PC-9 (cell line): ENCODE data around the gene SGMS1. TPM values are rescaled to one million over a fixed set of nuclear protein-coding genes. Genes with fewer than 3 reads are reported as not detected.

Experiments used
- BruUV-seq: library from RNA; stranded (reverse); fragments of 400-500 nt; replicated peaks from 2 replicates; lab custom pipeline; 2021; lab: Mats Ljungman, UMichigan
- CTCF ChIA-PET: fragments of 300-600 bp; sonication (Branson Sonifier 250); formaldehyde crosslinking; loops from one replicate; lab custom pipeline; 2022; ENCODE audit warnings: antibody characterized with exemption; lab: Charles Lee
- POLR2A ChIA-PET: fragments of 300-600 bp; sonication (Branson Sonifier 250); formaldehyde crosslinking; loops from one replicate; lab custom pipeline; 2022; ENCODE audit warnings: antibody characterized with exemption; ENCODE audit not compliant: unreplicated experiment; lab: Charles Lee
- DNase-seq, 2 experiments: peaks; one replicate each; pipeline versions ENCODE4 v3.0.0 to v3.0.0-alpha.2; 2015 to 2022; ENCODE audit warnings: mixed read lengths in 1 of 2
- H2AFZ ChIP-seq: fragments of 200-600 bp; sonication (generic); 2 replicates; pipeline ENCODE4 v1.8.1; 2017; ENCODE audit warnings: antibody characterized with exemption
- H3F3A ChIP-seq: fragments of 200-600 bp; sonication (generic); 2 replicates; pipeline ENCODE4 v1.8.1; 2017; ENCODE audit warnings: antibody characterized with exemption, mild to moderate bottlenecking, low read depth; ENCODE audit not compliant: insufficient read depth
- H3K27ac ChIP-seq: fragments of 200-600 bp; sonication (generic); 2 replicates; pipeline ENCODE4 v1.6.1; 2016; ENCODE audit warnings: mixed run types
- H3K27me3 ChIP-seq: fragments of 200-600 bp; sonication (generic); 2 replicates; pipeline ENCODE4 v1.6.1; 2016; ENCODE audit warnings: low read depth, mixed run types; ENCODE audit not compliant: insufficient read depth
- H3K36me3 ChIP-seq: fragments of 200-600 bp; sonication (generic); 2 replicates; pipeline ENCODE4 v1.6.1; 2016; ENCODE audit warnings: low read depth, mixed run types
- H3K4me1 ChIP-seq: fragments of 200-600 bp; sonication (generic); replicated peaks from 2 replicates; pipeline ENCODE4 v1.6.1; 2016; ENCODE audit warnings: mixed run types; ENCODE audit not compliant: insufficient read depth
- H3K4me2 ChIP-seq: fragments of 200-600 bp; sonication (generic); 2 replicates; pipeline ENCODE4 v1.6.1; 2017; ENCODE audit warnings: mixed run types
- H3K4me3 ChIP-seq: fragments of 200-600 bp; sonication (generic); 2 replicates; pipeline ENCODE4 v1.6.1; 2016; ENCODE audit warnings: mixed run types
- H3K79me2 ChIP-seq: fragments of 200-600 bp; sonication (generic); 2 replicates; pipeline ENCODE4 v1.6.1; 2017; ENCODE audit warnings: low read depth, mixed run types
- H3K9me2 ChIP-seq: fragments of 200-600 bp; sonication (generic); 2 replicates; pipeline ENCODE4 v1.8.1; 2017; ENCODE audit warnings: mild to moderate bottlenecking; ENCODE audit not compliant: insufficient read depth
- H3K9me3 ChIP-seq: fragments of 200-600 bp; sonication (generic); 2 replicates; pipeline ENCODE4 v1.8.1; 2016; ENCODE audit warnings: low read depth; ENCODE audit not compliant: insufficient read depth
- H4K20me1 ChIP-seq: fragments of 200-600 bp; sonication (generic); 2 replicates; pipeline ENCODE4 v1.8.1; 2017; ENCODE audit not compliant: insufficient read depth
- CTCF ChIP-seq: fragments of 200-600 bp; sonication (generic); conservative IDR thresholded peaks from 2 replicates; pipeline ENCODE4 v1.6.1; 2017; ENCODE audit warnings: mixed run types, antibody characterized with exemption, mild to moderate bottlenecking, moderate library complexity
- EZH2 ChIP-seq: fragments of 200-600 bp; sonication (generic); IDR thresholded peaks from 2 replicates; pipeline ENCODE4 v1.8.0; 2017; ENCODE audit warnings: antibody characterized with exemption, low read depth
- intact Hi-C: fragments of 100-400 bp; cut with micrococcal nuclease; formaldehyde crosslinking; loops from one replicate; pipeline ENCODE4 v1.10.0; 2022; ENCODE audit not compliant: unreplicated experiment
- total RNA-seq: library from RNA; stranded (reverse); gene quantifications from 2 replicates; pipeline ENCODE4 v1.2.3, GENCODE V29; 2021

The SGMS1 gene
- total RNA-seq, 1 experiment from 2014 or later: 35.0 TPM

GRCh38 chr10:50607356-50607925, 16.3 kb downstream of the SGMS1 start:
- Histone ChIP-seq H3K27me3 (no peaks in the 10 kb centered on the region), H3F3A (peaks cover 21% of the 10 kb centered on the region), H3K27ac (no peak overlapping the region), H3K9me3 (no peaks in the 10 kb centered on the region), H3K79me2 (peaks cover 75% of the 10 kb centered on the region), H4K20me1 (peaks cover 31% of the 10 kb centered on the region), H3K9me2 (no peaks in the 10 kb centered on the region), H3K4me1 (peaks cover 36% of the 10 kb centered on the region), H3K4me3 (no peak overlapping the region), H2AFZ (no peak overlapping the region), H3K4me2 (no peak overlapping the region), H3K36me3 (no peaks in the 10 kb centered on the region)
- TF ChIP-seq EZH2 (no peak), CTCF (no peak)
- no TSS peak for BruUV-seq
- ChIA-PET POLR2A (interaction anchor here (1.0 kb wide), 1 partner anchor 189 kb away, joined by 5 read pairs; no protein-coding TSS in a partner anchor), CTCF (no interaction called here)
- no peak for DNase-seq
- intact Hi-C loops: loop anchor here (5.0 kb wide), 1 partner anchor 45 kb away; no protein-coding TSS in a partner anchor

GRCh38 chr10:50605951-50606270, 17.8 kb downstream of the SGMS1 start:
- H3K9me2 ChIP-seq: no peaks in the 10 kb centered on the region
- H3K4me1 ChIP-seq: peaks cover 41% of the 10 kb centered on the region
- no peaks in the 10 kb centered on the region for H3K9me3 ChIP-seq
- TF ChIP-seq EZH2 (no peak), CTCF (no peak)
- no peak overlapping the region; the same call in 1 of the 2 replicates for H3K4me3 ChIP-seq
- no peak overlapping the region for H2AFZ ChIP-seq
- peak overlapping the region; percentile 57 for H3K4me2 ChIP-seq
- H3K36me3 ChIP-seq: no peaks in the 10 kb centered on the region
- H3K27ac ChIP-seq: peak overlapping the region; percentile 53
- peaks cover 82% of the 10 kb centered on the region for H3K79me2 ChIP-seq
- CTCF ChIA-PET: interaction anchor here (0.5 kb wide), 1 partner anchor 31 kb away, joined by 5 read pairs; no protein-coding TSS in a partner anchor
- POLR2A ChIA-PET: no interaction called here
- peak in 1 of 2 experiments; percentile 57 for DNase-seq
- no TSS peak for BruUV-seq
- H3F3A ChIP-seq: peaks cover 24% of the 10 kb centered on the region
- peaks cover 31% of the 10 kb centered on the region for H4K20me1 ChIP-seq
- H3K27me3 ChIP-seq: no peaks in the 10 kb centered on the region
- intact Hi-C loops: loop anchor here (1.0 to 5.0 kb wide), 4 partner anchors 17 to 136 kb away; partner anchors contain the start of gene SGMS1

- DNase-seq: peak; percentile 60 to 92
- no TSS peak for BruUV-seq
Measured at GRCh38 chr10:50605269-50605950, 18.3 kb downstream of the SGMS1 start.

More at GRCh38 chr10:50605269-50605950, 18.3 kb downstream of the SGMS1 start:
- H3K4me1 ChIP-seq: peaks cover 46% of the 10 kb centered on the region
- no peaks in the 10 kb centered on the region for H3K9me2 ChIP-seq
- H3K36me3 ChIP-seq: no peaks in the 10 kb centered on the region
- no peak for TF ChIP-seq EZH2
- ChIA-PET CTCF (interaction anchor here (0.5 to 0.6 kb wide), 2 partner anchors 32 to 64 kb away, joined by 3 to 5 read pairs; no protein-coding TSS in a partner anchor), POLR2A (no interaction called here)
- no peaks in the 10 kb centered on the region for H3K27me3 ChIP-seq
- no peak overlapping the region; the same call in 1 of the 2 replicates for H3K4me3 ChIP-seq
- H3K4me2 ChIP-seq: peak overlapping the region; percentile 57
- peak overlapping the region; percentile 53 for H3K27ac ChIP-seq
- H3K79me2 ChIP-seq: peaks cover 77% of the 10 kb centered on the region
- H2AFZ ChIP-seq: no peak overlapping the region
- H3F3A ChIP-seq: peaks cover 28% of the 10 kb centered on the region
- H3K9me3 ChIP-seq: no peaks in the 10 kb centered on the region
- H4K20me1 ChIP-seq: peaks cover 31% of the 10 kb centered on the region
- intact Hi-C loops: loop anchor here (1.0 to 5.0 kb wide), 4 partner anchors 17 to 135 kb away; partner anchors contain the start of gene SGMS1
